HL-60 (cell line): ENCODE measurements around the gene GABRB1.
A peak's percentile ranks its signal among the peaks of the same experiment; 100 is the strongest.

Experiments
- DNase-seq, 2 experiments: peaks; one replicate each; pipeline ENCODE4 v3.0.0-alpha.2; 2010 to 2020; ENCODE audit warnings: low read depth in 1 of 2, low spot score in 1 of 2
- H3K27ac ChIP-seq: fragments of 250-450 bp; sonication (Bioruptor Pico); replicated peaks from 2 replicates; pipeline ENCODE4 v1.5.1; 2020; ENCODE audit warnings: mild to moderate bottlenecking, moderate library complexity
- H3K27me3 ChIP-seq: fragments of 250-450 bp; sonication (Bioruptor Pico); 2 replicates; pipeline ENCODE4 v1.5.1; 2021; ENCODE audit warnings: mild to moderate bottlenecking, moderate library complexity; ENCODE audit not compliant: insufficient read depth, poor library complexity, severe bottlenecking
- H3K4me3 ChIP-seq: replicated peaks from 2 replicates; pipeline ENCODE4 v1.5.1; 2011; ENCODE audit warnings: mild to moderate bottlenecking, control low read depth, low read length; ENCODE audit not compliant: insufficient read depth
- CTCF ChIP-seq: IDR thresholded peaks from one replicate; pipeline ENCODE4 v1.5.1; 2011; ENCODE audit warnings: low read length, control low read depth, inconsistent platforms; ENCODE audit not compliant: insufficient read depth
- GABPA ChIP-seq: IDR thresholded peaks from 2 replicates; pipeline ENCODE4 v1.6.1; 2012; ENCODE audit warnings: low read depth
- POLR2AphosphoS5 ChIP-seq: IDR thresholded peaks from 2 replicates; pipeline ENCODE4 v1.6.1; 2012; ENCODE audit warnings: low read depth
- SPI1 ChIP-seq: IDR thresholded peaks from 2 replicates; pipeline ENCODE4 v1.6.1; 2012; ENCODE audit warnings: low read depth, mild to moderate bottlenecking, borderline replicate concordance
- TF ChIP-seq, protein P1 (sequence below): IDR thresholded peaks from 2 replicates; pipeline ENCODE4 v1.6.1; 2012; ENCODE audit warnings: low read depth; ENCODE audit not compliant: insufficient replicate concordance

Gene GABRB1

GRCh38 chr4:47442980-47443379 is 411.6 kb downstream of the GABRB1 start:
- Histone ChIP-seq H3K4me3 (peak overlapping the region; percentile 16; the same call in 1 of the 2 replicates), H3K27me3 (no peaks in the 10 kb centered on the region), H3K27ac (peak overlapping the region; percentile 95)
- DNase-seq, result peak in 1 of 2 experiments; percentile 90
- TF ChIP-seq SPI1 (peak; percentile 83; the same call in 1 of the 2 replicates), GABPA (no peak), CTCF (no peak), POLR2AphosphoS5 (0 out of 2 replicates have a peak, but pooled peaks have one; percentile 42)
- TF ChIP-seq, protein P1, sequence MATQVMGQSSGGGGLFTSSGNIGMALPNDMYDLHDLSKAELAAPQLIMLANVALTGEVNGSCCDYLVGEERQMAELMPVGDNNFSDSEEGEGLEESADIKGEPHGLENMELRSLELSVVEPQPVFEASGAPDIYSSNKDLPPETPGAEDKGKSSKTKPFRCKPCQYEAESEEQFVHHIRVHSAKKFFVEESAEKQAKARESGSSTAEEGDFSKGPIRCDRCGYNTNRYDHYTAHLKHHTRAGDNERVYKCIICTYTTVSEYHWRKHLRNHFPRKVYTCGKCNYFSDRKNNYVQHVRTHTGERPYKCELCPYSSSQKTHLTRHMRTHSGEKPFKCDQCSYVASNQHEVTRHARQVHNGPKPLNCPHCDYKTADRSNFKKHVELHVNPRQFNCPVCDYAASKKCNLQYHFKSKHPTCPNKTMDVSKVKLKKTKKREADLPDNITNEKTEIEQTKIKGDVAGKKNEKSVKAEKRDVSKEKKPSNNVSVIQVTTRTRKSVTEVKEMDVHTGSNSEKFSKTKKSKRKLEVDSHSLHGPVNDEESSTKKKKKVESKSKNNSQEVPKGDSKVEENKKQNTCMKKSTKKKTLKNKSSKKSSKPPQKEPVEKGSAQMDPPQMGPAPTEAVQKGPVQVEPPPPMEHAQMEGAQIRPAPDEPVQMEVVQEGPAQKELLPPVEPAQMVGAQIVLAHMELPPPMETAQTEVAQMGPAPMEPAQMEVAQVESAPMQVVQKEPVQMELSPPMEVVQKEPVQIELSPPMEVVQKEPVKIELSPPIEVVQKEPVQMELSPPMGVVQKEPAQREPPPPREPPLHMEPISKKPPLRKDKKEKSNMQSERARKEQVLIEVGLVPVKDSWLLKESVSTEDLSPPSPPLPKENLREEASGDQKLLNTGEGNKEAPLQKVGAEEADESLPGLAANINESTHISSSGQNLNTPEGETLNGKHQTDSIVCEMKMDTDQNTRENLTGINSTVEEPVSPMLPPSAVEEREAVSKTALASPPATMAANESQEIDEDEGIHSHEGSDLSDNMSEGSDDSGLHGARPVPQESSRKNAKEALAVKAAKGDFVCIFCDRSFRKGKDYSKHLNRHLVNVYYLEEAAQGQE, result no peak

DNA sequence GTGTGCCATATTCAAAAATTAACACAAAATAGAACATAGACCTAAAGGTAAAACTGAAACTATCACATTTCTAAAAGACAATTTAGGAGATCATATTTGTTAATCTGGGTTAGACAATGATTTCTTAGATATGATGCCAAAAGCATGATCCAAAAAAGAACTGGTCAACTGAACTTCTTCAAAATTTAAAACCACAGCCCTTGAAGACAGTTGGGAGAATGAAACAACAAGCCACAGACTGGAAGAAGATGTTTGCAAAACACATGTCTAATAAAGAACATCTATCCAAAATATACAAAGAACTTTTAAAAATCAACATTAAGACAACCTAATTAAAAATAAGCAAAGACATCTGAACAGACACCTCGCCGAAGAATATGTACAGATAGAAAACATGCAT is 412.7 kb downstream of the GABRB1 start:
- DNase-seq, result peak in 1 of 2 experiments; percentile 46
- no peak overlapping the region for H3K4me3 ChIP-seq
- TF ChIP-seq GABPA, result no peak
- TF ChIP-seq SPI1, result peak; percentile 2; the same call in 1 of the 2 replicates
- H3K27ac ChIP-seq, result peak overlapping the region; percentile 95
- no peaks in the 10 kb centered on the region for H3K27me3 ChIP-seq

DNA sequence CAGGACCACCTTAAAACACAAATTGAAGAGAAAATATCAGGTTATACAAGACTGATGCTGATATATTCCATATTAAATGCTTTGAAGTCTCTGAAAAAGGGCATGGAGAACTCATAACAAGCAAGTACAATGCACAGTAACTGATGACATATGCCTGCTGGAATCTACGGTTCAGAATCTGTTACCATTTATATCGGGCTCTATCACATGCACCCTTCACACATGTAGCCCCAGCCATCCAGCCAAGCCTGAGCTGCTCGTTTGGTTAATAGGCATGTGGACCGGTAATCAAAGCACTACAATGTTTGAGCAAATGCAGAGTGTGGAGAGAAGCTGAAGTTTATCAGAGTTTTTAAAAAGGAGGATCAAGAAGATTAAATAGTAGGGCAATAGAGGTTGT is 420.3 kb downstream of the GABRB1 start:
- TF ChIP-seq POLR2AphosphoS5 (no peak), CTCF (no peak), GABPA (no peak), SPI1 (no peak)
- TF ChIP-seq, protein P1, result no peak

GRCh38 chr4:47462799-47463234 is 431.4 kb downstream of the GABRB1 start:
- no peak for TF ChIP-seq GABPA
- peak; percentile 25; the same call in 1 of the 2 replicates for TF ChIP-seq SPI1
- TF ChIP-seq, protein P1, result no peak
- TF ChIP-seq POLR2AphosphoS5, result no peak
- no peak for TF ChIP-seq CTCF
- Histone ChIP-seq H3K27ac (peak overlapping the region; percentile 79), H3K27me3 (no peaks in the 10 kb centered on the region), H3K4me3 (peak overlapping the region; percentile 75)
- no peak for DNase-seq

More for the DNA sequence above, 420.3 kb downstream of the GABRB1 start:
- H3K27ac ChIP-seq, result no peak overlapping the region
- H3K27me3 ChIP-seq, result no peaks in the 10 kb centered on the region
- H3K4me3 ChIP-seq, result no peak overlapping the region
- DNase-seq, result no peak
